NB4 (cell line): ENCODE measurements around the gene SLC36A3.
A peak's percentile ranks its signal among the peaks of the same experiment; 100 is the strongest.
"Not testable (repeated sequence)": the region's sequence is repeated elsewhere in the genome, so short reads cannot be mapped to it uniquely, and the experiment has no call there.

Experiments
- DNase-seq: peaks from one replicate; pipeline ENCODE4 v3.0.0; 2010; ENCODE audit warnings: low read depth
- H3K4me3 ChIP-seq: one replicate; pipeline ENCODE4 v1.5.1; 2011; ENCODE audit warnings: mild to moderate bottlenecking, low read depth, low read length, moderate library complexity
- CTCF ChIP-seq: IDR thresholded peaks from one replicate; pipeline ENCODE4 v1.5.1; 2012; ENCODE audit warnings: low read depth, low read length
- MYC ChIP-seq: IDR thresholded peaks from 2 replicates; pipeline ENCODE4 v1.6.1; 2011; ENCODE audit warnings: low read depth, low read length
- POLR2A ChIP-seq: IDR thresholded peaks from 2 replicates; pipeline ENCODE4 v1.6.1; 2011; ENCODE audit warnings: mild to moderate bottlenecking; ENCODE audit not compliant: insufficient read length; ENCODE audit errors: extremely low read depth
- TF ChIP-seq, protein P1 (sequence below): IDR thresholded peaks from 2 replicates; pipeline ENCODE4 v1.6.1; 2011; ENCODE audit warnings: low read depth, low read length

The SLC36A3 gene

GRCh38 chr5:151315998-151316597 lies 12.5 kb upstream of the SLC36A3 start:
- peak; percentile 60 for DNase-seq
- no peak for TF ChIP-seq MYC
- peak; percentile 91 for TF ChIP-seq CTCF
- TF ChIP-seq, protein P1, sequence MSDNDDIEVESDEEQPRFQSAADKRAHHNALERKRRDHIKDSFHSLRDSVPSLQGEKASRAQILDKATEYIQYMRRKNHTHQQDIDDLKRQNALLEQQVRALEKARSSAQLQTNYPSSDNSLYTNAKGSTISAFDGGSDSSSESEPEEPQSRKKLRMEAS: peak; percentile 23; the same call in 1 of the 2 replicates

GRCh38 chr5:151313357-151313756 lies 9.8 kb upstream of the SLC36A3 start:
- TF ChIP-seq MYC (no peak), POLR2A (no peak), CTCF (no peak)
- TF ChIP-seq, protein P1: no peak
- no peak overlapping the region for H3K4me3 ChIP-seq
- no peak for DNase-seq

More at GRCh38 chr5:151315998-151316597, 12.5 kb upstream of the SLC36A3 start:
- H3K4me3 ChIP-seq: no peak overlapping the region

DNA sequence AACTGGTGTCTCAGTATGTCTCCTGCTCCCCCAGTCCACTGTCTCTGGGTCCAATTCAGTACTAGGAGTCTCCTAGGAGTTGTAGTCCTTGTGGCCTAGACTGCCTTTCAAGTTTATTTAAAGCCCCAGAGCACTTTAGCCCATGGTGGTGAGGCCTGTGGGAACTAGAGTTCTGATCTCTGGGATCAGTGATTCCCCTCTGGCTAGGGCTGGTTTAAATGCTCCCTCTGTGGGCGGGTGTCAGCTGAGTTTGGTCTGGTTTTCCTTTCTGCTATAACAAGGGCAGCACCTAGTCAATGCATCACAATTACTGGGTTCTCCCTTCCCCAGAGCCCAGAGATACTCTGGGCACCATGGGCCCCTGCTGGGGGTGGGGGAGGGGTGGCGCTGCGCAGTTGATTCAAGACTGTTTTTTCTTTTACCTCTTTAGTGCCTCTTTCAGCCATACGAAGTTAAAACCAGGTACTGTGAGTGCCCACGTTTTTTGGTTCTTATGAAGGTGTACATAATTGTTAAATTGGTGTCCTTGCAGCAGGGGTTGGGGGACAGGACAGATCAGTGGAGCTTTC lies 9.3 kb upstream of the SLC36A3 start:
- DNase-seq: no peak
- H3K4me3 ChIP-seq: no peak overlapping the region
- TF ChIP-seq CTCF (no peak), MYC (no peak), POLR2A (no peak)
- TF ChIP-seq, protein P1: no peak

- no peak for DNase-seq
- no peak overlapping the region for H3K4me3 ChIP-seq
- TF ChIP-seq MYC (no peak), POLR2A (no peak), CTCF (no peak)
- TF ChIP-seq, protein P1: no peak
Observed at GRCh38 chr5:151310932-151311331, 7.4 kb upstream of the SLC36A3 start.

DNA sequence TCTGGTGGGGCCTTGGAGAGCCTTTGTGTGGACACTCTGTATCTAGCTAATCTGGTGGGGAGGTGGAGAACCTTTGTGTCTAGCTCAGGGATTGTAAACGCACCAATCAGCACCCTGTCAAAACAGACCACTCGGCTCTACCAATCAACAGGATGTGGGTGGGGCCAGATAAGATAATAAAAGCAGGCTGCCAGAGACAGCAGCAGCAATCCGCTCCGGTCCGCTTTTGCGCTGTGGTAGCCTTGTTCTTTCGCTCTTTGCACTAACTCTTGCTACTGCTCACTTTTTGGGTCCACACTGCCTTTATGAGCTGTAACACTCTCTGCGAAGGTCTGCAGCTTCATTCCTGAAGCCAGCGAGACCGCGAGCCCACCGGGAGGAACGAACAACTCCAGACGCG lies 6.3 kb upstream of the SLC36A3 start:
- DNase-seq, H3K4me3 ChIP-seq: not testable (repeated sequence)

DNA sequence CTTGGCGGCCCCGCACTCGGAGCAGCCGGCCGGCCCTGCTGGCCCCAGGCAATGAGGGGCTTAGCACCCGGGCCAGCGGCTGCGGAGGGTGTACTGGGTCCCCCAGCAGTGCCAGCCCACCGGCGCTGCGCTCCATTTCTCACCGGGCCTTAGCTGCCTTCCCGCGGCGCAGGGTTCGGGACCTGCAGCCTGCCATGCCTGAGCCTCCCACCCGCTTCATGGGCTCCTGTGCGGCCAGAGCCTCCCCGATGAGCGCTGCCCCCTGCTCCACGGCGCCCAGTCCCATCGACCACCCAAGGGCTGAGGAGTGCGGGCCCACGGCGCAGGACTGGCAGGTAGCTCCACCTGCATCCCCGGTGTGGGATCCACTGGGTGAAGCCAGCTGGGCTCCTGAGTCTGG lies 5.7 kb upstream of the SLC36A3 start:
- not testable (repeated sequence) for DNase-seq, H3K4me3 ChIP-seq

- H3K4me3 ChIP-seq: no peak overlapping the region
- TF ChIP-seq CTCF: peak; percentile 24
- no peak for TF ChIP-seq MYC
- TF ChIP-seq, protein P1: no peak
- no peak for TF ChIP-seq POLR2A
- peak; percentile 54 for DNase-seq
Observed at GRCh38 chr5:151298063-151298855, 5.3 kb downstream of the SLC36A3 start.
